Measurements from ENCODE around the gene CSK.

CSK gene

GRCh38 chr15:74735305-74735704 is 46.6 kb upstream of the CSK start:
- no peak for TF ChIP-seq FOXM1 (IDR thresholded peaks at IDR 0.05; ENCODE audit: borderline replicate concordance, low read depth)
- TF ChIP-seq ZBTB7A (IDR thresholded peaks at IDR 0.05; ENCODE audit: low read depth): no peak
- no peak for TF ChIP-seq RAD21 (IDR thresholded peaks at IDR 0.05; ENCODE audit: low read depth)
- no peak for TF ChIP-seq NFIC (IDR thresholded peaks at IDR 0.05)
- TF ChIP-seq EP300 (IDR thresholded peaks at IDR 0.05; ENCODE audit: borderline replicate concordance): no peak
- no peak for TF ChIP-seq CREB1 (IDR thresholded peaks at IDR 0.05; ENCODE audit: low read depth)
- TF ChIP-seq TEAD4 (IDR thresholded peaks at IDR 0.05): no peak
- TF ChIP-seq, protein P1, sequence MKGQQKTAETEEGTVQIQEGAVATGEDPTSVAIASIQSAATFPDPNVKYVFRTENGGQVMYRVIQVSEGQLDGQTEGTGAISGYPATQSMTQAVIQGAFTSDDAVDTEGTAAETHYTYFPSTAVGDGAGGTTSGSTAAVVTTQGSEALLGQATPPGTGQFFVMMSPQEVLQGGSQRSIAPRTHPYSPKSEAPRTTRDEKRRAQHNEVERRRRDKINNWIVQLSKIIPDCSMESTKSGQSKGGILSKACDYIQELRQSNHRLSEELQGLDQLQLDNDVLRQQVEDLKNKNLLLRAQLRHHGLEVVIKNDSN (IDR thresholded peaks at IDR 0.05): no peak
- TF ChIP-seq CEBPB (IDR thresholded peaks at IDR 0.05): no peak
- no peak for TF ChIP-seq YY1 (IDR thresholded peaks at IDR 0.05; ENCODE audit: low read depth)

GRCh38 chr15:74742422-74742821 is 39.5 kb upstream of the CSK start:
- TF ChIP-seq, protein P2, sequence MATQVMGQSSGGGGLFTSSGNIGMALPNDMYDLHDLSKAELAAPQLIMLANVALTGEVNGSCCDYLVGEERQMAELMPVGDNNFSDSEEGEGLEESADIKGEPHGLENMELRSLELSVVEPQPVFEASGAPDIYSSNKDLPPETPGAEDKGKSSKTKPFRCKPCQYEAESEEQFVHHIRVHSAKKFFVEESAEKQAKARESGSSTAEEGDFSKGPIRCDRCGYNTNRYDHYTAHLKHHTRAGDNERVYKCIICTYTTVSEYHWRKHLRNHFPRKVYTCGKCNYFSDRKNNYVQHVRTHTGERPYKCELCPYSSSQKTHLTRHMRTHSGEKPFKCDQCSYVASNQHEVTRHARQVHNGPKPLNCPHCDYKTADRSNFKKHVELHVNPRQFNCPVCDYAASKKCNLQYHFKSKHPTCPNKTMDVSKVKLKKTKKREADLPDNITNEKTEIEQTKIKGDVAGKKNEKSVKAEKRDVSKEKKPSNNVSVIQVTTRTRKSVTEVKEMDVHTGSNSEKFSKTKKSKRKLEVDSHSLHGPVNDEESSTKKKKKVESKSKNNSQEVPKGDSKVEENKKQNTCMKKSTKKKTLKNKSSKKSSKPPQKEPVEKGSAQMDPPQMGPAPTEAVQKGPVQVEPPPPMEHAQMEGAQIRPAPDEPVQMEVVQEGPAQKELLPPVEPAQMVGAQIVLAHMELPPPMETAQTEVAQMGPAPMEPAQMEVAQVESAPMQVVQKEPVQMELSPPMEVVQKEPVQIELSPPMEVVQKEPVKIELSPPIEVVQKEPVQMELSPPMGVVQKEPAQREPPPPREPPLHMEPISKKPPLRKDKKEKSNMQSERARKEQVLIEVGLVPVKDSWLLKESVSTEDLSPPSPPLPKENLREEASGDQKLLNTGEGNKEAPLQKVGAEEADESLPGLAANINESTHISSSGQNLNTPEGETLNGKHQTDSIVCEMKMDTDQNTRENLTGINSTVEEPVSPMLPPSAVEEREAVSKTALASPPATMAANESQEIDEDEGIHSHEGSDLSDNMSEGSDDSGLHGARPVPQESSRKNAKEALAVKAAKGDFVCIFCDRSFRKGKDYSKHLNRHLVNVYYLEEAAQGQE (IDR thresholded peaks at IDR 0.05; ENCODE audit: low read depth): no peak
- no peak for TF ChIP-seq NFIC (IDR thresholded peaks at IDR 0.05)
- TF ChIP-seq FOXM1 (IDR thresholded peaks at IDR 0.05; ENCODE audit: borderline replicate concordance, low read depth): no peak
- TF ChIP-seq YY1 (IDR thresholded peaks at IDR 0.05; ENCODE audit: low read depth): no peak
- TF ChIP-seq TAF1 (IDR thresholded peaks at IDR 0.05; ENCODE audit: low read depth): no peak
- no peak for TF ChIP-seq ZBTB7A (IDR thresholded peaks at IDR 0.05; ENCODE audit: low read depth)
- TF ChIP-seq RAD21 (IDR thresholded peaks at IDR 0.05; ENCODE audit: low read depth): no peak
- TF ChIP-seq EP300 (IDR thresholded peaks at IDR 0.05; ENCODE audit: borderline replicate concordance): no peak
- TF ChIP-seq TCF12 (IDR thresholded peaks at IDR 0.05; ENCODE audit: low read depth): no peak
- TF ChIP-seq CEBPB (IDR thresholded peaks at IDR 0.05): no peak
- TF ChIP-seq, protein P1 (IDR thresholded peaks at IDR 0.05): no peak
- no peak for TF ChIP-seq CREB1 (IDR thresholded peaks at IDR 0.05; ENCODE audit: low read depth)
- TF ChIP-seq TEAD4 (IDR thresholded peaks at IDR 0.05): no peak
- TF ChIP-seq, protein P3, sequence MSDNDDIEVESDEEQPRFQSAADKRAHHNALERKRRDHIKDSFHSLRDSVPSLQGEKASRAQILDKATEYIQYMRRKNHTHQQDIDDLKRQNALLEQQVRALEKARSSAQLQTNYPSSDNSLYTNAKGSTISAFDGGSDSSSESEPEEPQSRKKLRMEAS (IDR thresholded peaks at IDR 0.05): no peak
- TF ChIP-seq EGR1 (IDR thresholded peaks at IDR 0.05): no peak

- TF ChIP-seq TCF12 (IDR thresholded peaks at IDR 0.05; ENCODE audit: low read depth) (no peak), CREB1 (IDR thresholded peaks at IDR 0.05; ENCODE audit: low read depth) (no peak), FOXM1 (IDR thresholded peaks at IDR 0.05; ENCODE audit: borderline replicate concordance, low read depth) (no peak), YY1 (IDR thresholded peaks at IDR 0.05; ENCODE audit: low read depth) (no peak), RAD21 (IDR thresholded peaks at IDR 0.05; ENCODE audit: low read depth) (no peak), NFIC (IDR thresholded peaks at IDR 0.05) (no peak), EGR1 (IDR thresholded peaks at IDR 0.05) (no peak)
- TF ChIP-seq, protein P3 (IDR thresholded peaks at IDR 0.05): no peak
- TF ChIP-seq, protein P2 (IDR thresholded peaks at IDR 0.05; ENCODE audit: low read depth): no peak
Observed at GRCh38 chr15:74746389-74746788, 35.5 kb upstream of the CSK start.

DNA sequence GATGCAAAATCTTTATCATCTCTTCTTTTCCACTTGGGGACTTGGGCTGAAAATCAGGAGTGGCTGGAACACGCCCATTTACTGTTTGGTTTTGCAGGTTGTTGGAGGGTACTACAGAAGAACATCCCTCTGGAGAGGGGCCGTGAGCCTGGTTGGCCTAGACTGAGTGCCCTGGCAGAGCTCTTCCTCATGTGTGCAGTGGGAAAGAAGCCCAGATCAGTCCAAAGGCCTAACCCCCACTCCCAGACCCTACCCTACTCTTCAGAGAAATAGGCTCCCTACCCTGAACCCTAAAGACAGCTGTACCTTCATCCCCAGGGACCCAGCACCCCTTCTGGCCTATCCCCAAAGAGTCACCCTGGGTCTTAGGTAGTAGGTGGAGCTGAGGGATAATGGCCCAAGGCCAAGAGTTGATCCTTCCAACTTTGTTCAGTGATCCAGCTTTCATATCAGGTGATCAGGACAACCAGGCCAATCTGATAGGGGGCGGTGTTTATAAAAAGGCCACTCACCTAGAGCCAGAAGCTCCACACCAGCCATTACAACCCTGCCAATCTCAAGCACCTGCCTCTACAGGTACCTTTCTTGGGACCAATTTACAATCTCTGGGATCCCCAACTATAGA is 33.4 kb upstream of the CSK start, which contains the start of gene CYP1A2:
Gene CYP1A2, plus strand, starts transcription at position 524 of the 625 bp plus-strand sequence. CDS start 894 bp downstream, outside the sequence.
- TF ChIP-seq CREB1 (IDR thresholded peaks at IDR 0.05; ENCODE audit: low read depth) (no peak), EP300 (IDR thresholded peaks at IDR 0.05; ENCODE audit: borderline replicate concordance) (no peak), TEAD4 (IDR thresholded peaks at IDR 0.05) (no peak), YY1 (IDR thresholded peaks at IDR 0.05; ENCODE audit: low read depth) (no peak), TAF1 (IDR thresholded peaks at IDR 0.05; ENCODE audit: low read depth) (no peak), EGR1 (IDR thresholded peaks at IDR 0.05) (no peak), NFIC (IDR thresholded peaks at IDR 0.05) (no peak), RAD21 (IDR thresholded peaks at IDR 0.05; ENCODE audit: low read depth) (no peak), FOXM1 (IDR thresholded peaks at IDR 0.05; ENCODE audit: borderline replicate concordance, low read depth) (no peak), CEBPB (IDR thresholded peaks at IDR 0.05) (no peak), TCF12 (IDR thresholded peaks at IDR 0.05; ENCODE audit: low read depth) (no peak), ZBTB7A (IDR thresholded peaks at IDR 0.05; ENCODE audit: low read depth) (no peak)
- TF ChIP-seq, protein P2 (IDR thresholded peaks at IDR 0.05; ENCODE audit: low read depth): no peak
- TF ChIP-seq, protein P1 (IDR thresholded peaks at IDR 0.05): no peak
- TF ChIP-seq, protein P3 (IDR thresholded peaks at IDR 0.05): no peak
